ENCODE measurements around the gene DPF3. TPM values are rescaled to one million over a fixed set of nuclear protein-coding genes. Genes with fewer than 3 reads are reported as not detected.

DPF3 gene
- total and polyA plus RNA-seq, 2 of the 13 experiments (the other 11 are each of a cell fraction or from before 2014, with no cell fraction given), result 0.09 to 0.60 TPM

DNA sequence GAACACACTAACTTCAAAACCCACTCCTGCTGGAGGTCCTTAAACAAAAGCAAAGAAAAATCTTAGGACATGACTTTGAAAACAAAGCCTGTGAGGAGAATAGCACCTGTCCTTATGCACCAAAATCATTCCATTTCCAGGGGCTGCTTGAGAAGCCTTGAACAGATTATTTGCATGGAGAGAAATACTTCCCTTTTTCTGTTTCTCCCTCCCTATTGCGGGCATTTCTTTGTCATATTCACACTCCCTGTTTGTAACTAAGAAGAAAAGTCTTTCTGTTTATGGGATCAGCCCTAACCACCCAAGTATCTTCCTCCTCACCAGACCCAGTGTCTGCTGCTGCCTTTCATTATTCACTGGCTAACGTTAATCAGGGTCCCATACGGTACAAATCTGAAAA lies 218.8 kb downstream of the DPF3 start (continued):
- TF ChIP-seq, protein P1, sequence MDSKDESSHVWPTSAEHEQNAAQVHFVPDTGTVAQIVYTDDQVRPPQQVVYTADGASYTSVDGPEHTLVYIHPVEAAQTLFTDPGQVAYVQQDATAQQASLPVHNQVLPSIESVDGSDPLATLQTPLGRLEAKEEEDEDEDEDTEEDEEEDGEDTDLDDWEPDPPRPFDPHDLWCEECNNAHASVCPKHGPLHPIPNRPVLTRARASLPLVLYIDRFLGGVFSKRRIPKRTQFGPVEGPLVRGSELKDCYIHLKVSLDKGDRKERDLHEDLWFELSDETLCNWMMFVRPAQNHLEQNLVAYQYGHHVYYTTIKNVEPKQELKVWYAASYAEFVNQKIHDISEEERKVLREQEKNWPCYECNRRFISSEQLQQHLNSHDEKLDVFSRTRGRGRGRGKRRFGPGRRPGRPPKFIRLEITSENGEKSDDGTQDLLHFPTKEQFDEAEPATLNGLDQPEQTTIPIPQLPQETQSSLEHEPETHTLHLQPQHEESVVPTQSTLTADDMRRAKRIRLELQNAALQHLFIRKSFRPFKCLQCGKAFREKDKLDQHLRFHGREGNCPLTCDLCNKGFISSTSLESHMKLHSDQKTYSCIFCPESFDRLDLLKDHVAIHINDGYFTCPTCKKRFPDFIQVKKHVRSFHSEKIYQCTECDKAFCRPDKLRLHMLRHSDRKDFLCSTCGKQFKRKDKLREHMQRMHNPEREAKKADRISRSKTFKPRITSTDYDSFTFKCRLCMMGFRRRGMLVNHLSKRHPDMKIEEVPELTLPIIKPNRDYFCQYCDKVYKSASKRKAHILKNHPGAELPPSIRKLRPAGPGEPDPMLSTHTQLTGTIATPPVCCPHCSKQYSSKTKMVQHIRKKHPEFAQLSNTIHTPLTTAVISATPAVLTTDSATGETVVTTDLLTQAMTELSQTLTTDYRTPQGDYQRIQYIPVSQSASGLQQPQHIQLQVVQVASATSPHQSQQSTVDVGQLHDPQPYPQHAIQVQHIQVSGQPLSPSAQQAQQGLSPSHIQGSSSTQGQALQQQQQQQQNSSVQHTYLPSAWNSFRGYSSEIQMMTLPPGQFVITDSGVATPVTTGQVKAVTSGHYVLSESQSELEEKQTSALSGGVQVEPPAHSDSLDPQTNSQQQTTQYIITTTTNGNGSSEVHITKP (CRISPR knock-in tag; IDR thresholded peaks at IDR 0.05; ENCODE audit: low read depth), result no peak
- TF ChIP-seq PLRG1 (conservative IDR thresholded peaks at IDR 0.05) (no peak), ZMYM4 (CRISPR knock-in tag; IDR thresholded peaks at IDR 0.05) (no peak), ZBTB1 (CRISPR knock-in tag; IDR thresholded peaks at IDR 0.05; ENCODE audit: borderline replicate concordance) (no peak), TMF1 (CRISPR knock-in tag; IDR thresholded peaks at IDR 0.05; ENCODE audit: low read depth) (no peak), ZNF441 (CRISPR knock-in tag; IDR thresholded peaks at IDR 0.05; ENCODE audit: borderline replicate concordance) (no peak), CHD4 (IDR thresholded peaks at IDR 0.05; ENCODE audit: borderline replicate concordance, low read length) (no peak), ZNF235 (CRISPR knock-in tag; IDR thresholded peaks at IDR 0.05; ENCODE audit: borderline replicate concordance) (no peak)
- TF ChIP-seq, protein P2, sequence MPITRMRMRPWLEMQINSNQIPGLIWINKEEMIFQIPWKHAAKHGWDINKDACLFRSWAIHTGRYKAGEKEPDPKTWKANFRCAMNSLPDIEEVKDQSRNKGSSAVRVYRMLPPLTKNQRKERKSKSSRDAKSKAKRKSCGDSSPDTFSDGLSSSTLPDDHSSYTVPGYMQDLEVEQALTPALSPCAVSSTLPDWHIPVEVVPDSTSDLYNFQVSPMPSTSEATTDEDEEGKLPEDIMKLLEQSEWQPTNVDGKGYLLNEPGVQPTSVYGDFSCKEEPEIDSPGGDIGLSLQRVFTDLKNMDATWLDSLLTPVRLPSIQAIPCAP (CRISPR knock-in tag; IDR thresholded peaks at IDR 0.05; ENCODE audit: low read depth), result no peak

DNA sequence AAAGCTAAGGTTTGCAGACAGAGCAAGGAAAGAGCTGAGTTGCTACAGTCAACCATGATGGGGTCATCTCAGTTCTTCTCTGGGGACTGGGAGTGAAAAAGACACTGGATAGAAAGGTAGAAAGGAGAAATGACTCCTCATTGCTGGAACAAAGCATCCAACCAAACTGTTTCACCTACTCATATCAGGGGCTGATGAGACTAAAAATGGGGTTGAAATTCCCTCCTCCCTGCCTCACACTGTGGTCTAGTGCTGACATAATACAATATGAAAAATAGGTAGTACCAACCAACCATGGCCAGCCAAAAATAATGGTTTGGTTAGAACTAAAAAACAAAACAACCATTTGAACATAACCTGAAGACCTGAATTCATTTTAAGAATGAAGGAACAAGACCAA lies 220.7 kb downstream of the DPF3 start:
- Histone ChIP-seq H3K4me3 (replicated peaks in 1 of 3; ENCODE audit: insufficient read depth in 1 of 3, low read depth in 2 of 3, low read length in 3 of 3) (no peak overlapping the region), H3K27me3 (ENCODE audit: control insufficient read depth in 1 of 2, insufficient read depth in 2 of 2, low read length in 2 of 2) (no peaks in the 10 kb centered on the region; a peak in 1 of 5 replicates), H3K4me2 (ENCODE audit: low read depth, low read length) (no peak overlapping the region), H3K36me3 (replicated peaks in 1 of 2; ENCODE audit: control insufficient read depth in 1 of 2, insufficient read depth in 2 of 2, low read length in 2 of 2) (no peaks in the 10 kb centered on the region), H2AFZ (ENCODE audit: low read length) (no peak overlapping the region), H3K9me3 (ENCODE audit: low read length) (no peaks in the 10 kb centered on the region), H3K4me1 (ENCODE audit: insufficient read depth, low read length) (no peaks in the 10 kb centered on the region), H4K20me1 (ENCODE audit: insufficient read depth, low read length) (no peaks in the 10 kb centered on the region), H3K9ac (ENCODE audit: insufficient read depth, low read depth, low read length) (no peak overlapping the region), H3K27ac (ENCODE audit: extremely low read length, insufficient read depth, low read length) (no peak overlapping the region), H3K79me2 (ENCODE audit: insufficient read depth, low read length) (no peaks in the 10 kb centered on the region)
- ChIA-PET CTCF (ENCODE audit: low intra/inter-chr PET ratio, low total read pairs) (no interaction called here), POLR2A (no interaction called here)
- in situ Hi-C loops (cut with HindIII; ENCODE audit: extremely low pct_ligation_motif_present, low pct_unique_long_range_greater_than_20kb), result no loop called here
- intact Hi-C loops (cut with micrococcal nuclease; ENCODE audit: unreplicated experiment), result no loop called here
- ATAC-seq, result no peak
- DNase-seq (ENCODE audit: low spot score), result no peak
- FAIRE-seq, result no peak
- BruUV-seq (replicated peaks), result no TSS peak
- no peak for TF ChIP-seq TP53 (CRISPR knock-in tag; conservative IDR thresholded peaks at IDR 0.05)
- no peak for TF ChIP-seq KDM2A (CRISPR knock-in tag; IDR thresholded peaks at IDR 0.05; ENCODE audit: borderline replicate concordance, low read depth)
- TF ChIP-seq HDAC6 (IDR thresholded peaks at IDR 0.05; ENCODE audit: low read depth, low read length), result no peak
- TF ChIP-seq, protein P3, sequence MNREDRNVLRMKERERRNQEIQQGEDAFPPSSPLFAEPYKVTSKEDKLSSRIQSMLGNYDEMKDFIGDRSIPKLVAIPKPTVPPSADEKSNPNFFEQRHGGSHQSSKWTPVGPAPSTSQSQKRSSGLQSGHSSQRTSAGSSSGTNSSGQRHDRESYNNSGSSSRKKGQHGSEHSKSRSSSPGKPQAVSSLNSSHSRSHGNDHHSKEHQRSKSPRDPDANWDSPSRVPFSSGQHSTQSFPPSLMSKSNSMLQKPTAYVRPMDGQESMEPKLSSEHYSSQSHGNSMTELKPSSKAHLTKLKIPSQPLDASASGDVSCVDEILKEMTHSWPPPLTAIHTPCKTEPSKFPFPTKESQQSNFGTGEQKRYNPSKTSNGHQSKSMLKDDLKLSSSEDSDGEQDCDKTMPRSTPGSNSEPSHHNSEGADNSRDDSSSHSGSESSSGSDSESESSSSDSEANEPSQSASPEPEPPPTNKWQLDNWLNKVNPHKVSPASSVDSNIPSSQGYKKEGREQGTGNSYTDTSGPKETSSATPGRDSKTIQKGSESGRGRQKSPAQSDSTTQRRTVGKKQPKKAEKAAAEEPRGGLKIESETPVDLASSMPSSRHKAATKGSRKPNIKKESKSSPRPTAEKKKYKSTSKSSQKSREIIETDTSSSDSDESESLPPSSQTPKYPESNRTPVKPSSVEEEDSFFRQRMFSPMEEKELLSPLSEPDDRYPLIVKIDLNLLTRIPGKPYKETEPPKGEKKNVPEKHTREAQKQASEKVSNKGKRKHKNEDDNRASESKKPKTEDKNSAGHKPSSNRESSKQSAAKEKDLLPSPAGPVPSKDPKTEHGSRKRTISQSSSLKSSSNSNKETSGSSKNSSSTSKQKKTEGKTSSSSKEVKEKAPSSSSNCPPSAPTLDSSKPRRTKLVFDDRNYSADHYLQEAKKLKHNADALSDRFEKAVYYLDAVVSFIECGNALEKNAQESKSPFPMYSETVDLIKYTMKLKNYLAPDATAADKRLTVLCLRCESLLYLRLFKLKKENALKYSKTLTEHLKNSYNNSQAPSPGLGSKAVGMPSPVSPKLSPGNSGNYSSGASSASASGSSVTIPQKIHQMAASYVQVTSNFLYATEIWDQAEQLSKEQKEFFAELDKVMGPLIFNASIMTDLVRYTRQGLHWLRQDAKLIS (CRISPR knock-in tag; IDR thresholded peaks at IDR 0.05), result no peak
- TF ChIP-seq ETV6 (CRISPR knock-in tag; conservative IDR thresholded peaks at IDR 0.05), result no peak
- TF ChIP-seq HOXA7 (CRISPR knock-in tag; IDR thresholded peaks at IDR 0.05), result no peak
- TF ChIP-seq CAMTA2 (CRISPR knock-in tag; IDR thresholded peaks at IDR 0.05; ENCODE audit: borderline replicate concordance), result no peak
